Measurements from ENCODE around the gene RAD18.

Gene RAD18

DNA sequence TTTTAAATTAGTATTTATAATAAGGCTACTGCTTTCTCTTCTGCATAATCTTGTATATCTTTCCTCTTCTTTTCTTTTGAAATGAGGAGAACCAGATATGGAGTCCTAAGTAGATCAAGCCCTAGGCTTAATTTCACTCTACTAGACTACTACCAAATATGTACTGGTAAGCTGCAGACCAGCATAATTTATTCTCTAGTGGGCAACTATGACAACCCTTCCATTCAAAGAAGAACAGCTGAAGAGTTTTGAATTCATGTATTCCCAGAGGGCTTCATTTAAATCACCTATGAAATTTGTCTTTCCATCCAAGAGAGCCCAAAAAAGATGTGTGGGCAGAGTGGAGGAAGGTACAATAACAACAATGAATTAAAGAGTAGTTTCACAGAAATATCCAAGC is 10.0 kb downstream of the RAD18 start:
- TF ChIP-seq, protein P1, sequence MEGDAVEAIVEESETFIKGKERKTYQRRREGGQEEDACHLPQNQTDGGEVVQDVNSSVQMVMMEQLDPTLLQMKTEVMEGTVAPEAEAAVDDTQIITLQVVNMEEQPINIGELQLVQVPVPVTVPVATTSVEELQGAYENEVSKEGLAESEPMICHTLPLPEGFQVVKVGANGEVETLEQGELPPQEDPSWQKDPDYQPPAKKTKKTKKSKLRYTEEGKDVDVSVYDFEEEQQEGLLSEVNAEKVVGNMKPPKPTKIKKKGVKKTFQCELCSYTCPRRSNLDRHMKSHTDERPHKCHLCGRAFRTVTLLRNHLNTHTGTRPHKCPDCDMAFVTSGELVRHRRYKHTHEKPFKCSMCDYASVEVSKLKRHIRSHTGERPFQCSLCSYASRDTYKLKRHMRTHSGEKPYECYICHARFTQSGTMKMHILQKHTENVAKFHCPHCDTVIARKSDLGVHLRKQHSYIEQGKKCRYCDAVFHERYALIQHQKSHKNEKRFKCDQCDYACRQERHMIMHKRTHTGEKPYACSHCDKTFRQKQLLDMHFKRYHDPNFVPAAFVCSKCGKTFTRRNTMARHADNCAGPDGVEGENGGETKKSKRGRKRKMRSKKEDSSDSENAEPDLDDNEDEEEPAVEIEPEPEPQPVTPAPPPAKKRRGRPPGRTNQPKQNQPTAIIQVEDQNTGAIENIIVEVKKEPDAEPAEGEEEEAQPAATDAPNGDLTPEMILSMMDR (IDR thresholded peaks at IDR 0.05) = no peak
- TF ChIP-seq ZFX (IDR thresholded peaks at IDR 0.05; ENCODE audit: borderline replicate concordance) = no peak
- no peak overlapping the region for H3K27ac ChIP-seq

DNA sequence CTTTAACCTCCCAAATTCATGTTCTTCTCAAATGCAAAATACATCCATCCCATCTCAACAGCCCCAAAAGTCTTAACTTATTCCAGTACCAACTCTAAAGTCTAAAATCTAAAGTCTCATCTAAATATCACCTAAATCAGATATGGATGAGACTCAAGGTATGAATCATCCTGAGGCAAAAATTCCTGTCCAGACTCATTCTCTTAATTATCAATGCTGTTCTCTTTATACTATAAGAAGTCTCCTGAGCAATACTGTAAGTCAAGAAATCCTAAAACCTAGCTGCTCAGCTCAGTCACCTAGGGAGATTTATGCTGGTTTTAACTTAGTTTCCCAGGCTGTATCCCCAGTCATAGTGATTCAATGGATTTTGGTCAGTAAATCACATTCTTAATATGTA is 11.1 kb downstream of the RAD18 start:
- no peak overlapping the region for H3K27ac ChIP-seq
- TF ChIP-seq, protein P1 (IDR thresholded peaks at IDR 0.05) = no peak
- TF ChIP-seq ZFX (IDR thresholded peaks at IDR 0.05; ENCODE audit: borderline replicate concordance) = no peak

DNA sequence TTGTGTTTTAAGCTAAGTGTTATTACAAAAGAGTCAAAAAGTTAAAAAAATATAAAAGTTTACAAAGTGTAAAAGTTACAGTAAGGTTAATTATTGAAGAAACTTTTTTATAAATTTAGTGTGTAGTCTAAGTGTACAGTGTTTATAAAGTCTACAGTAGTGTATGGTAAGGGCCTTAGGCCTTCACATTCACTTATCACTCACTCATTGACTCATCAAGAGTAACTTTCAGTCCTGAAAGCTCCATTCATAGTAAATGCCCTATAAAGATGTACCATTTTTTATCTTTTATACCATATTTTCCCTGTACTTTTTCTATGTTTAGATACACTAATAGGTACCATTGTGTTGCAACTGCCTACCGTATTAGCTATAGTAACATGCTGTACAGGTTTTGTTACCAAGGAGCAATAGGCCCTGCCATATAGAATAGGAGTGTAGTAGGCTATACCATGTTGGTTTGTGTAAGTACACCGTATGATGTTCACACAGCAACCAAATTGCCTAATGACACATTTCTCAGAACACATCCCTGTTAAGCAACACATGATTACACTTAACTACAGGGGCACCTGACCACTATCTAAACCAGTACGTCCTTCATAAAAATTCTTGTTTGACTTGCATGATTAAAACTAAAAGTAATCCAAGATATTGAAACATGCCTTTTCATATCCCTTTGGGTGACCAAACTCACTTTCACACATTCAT is 17.2 kb downstream of the RAD18 start:
- TF ChIP-seq, protein P1 (IDR thresholded peaks at IDR 0.05) = no peak
- TF ChIP-seq ZFX (IDR thresholded peaks at IDR 0.05; ENCODE audit: borderline replicate concordance) = no peak
- no peak overlapping the region for H3K27ac ChIP-seq

DNA sequence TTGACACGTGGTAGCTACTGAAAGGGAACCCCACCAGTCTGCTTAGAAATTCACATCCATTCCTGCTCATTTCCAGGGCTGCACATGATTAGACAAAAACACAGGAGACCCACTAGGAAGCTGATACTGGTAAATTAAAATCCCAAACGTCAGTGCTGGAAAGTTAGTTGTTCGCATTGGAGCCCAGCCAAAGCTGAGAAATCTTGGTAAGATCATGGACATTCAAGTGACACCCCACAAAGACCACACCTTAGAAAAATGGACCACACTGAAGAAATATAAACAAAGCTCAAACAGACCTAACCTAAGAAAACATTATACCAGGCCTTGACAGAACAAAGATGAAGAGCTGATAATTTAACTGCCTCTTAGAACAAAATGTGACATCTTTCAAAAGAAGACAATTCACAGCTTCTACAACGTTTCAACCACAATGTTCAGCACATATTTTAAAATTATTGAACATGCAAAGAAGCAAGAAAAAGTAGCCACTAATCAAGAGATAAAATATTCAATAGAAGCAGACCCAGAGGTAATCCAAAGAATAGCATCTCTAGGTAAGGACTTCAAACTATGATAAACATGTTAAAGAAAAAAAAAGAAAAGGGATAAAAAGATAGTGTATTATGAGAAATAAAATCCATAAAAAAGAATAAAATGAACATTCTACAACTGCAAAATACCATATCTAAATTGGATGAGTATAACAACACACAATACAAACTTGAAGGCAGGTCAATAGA is 20.4 kb downstream of the RAD18 start:
- no peak overlapping the region for H3K27ac ChIP-seq
- no peak for TF ChIP-seq ZFX (IDR thresholded peaks at IDR 0.05; ENCODE audit: borderline replicate concordance)
- TF ChIP-seq, protein P1 (IDR thresholded peaks at IDR 0.05) = no peak

DNA sequence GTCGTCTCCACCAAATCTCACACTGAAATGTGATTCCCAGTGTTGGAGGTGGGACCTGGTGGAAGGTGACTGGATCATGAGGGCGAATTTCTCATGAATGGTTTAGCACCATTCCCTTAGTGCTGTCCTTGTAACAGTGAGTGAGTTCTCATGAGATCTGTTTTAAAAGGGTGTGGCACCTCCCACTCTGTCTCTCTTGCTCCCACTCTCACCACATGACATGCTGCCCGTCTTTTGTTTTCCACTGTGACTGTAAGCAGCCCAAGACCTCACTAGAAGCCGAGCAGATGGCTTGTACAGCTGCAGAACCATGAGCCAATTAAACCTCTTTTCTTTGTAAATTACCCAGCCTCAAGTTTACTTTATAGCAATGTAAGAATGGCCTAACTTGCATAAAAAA is 21.2 kb downstream of the RAD18 start:
- H3K27ac ChIP-seq = no peak overlapping the region
- TF ChIP-seq, protein P1 (IDR thresholded peaks at IDR 0.05) = no peak
- no peak for TF ChIP-seq ZFX (IDR thresholded peaks at IDR 0.05; ENCODE audit: borderline replicate concordance)

DNA sequence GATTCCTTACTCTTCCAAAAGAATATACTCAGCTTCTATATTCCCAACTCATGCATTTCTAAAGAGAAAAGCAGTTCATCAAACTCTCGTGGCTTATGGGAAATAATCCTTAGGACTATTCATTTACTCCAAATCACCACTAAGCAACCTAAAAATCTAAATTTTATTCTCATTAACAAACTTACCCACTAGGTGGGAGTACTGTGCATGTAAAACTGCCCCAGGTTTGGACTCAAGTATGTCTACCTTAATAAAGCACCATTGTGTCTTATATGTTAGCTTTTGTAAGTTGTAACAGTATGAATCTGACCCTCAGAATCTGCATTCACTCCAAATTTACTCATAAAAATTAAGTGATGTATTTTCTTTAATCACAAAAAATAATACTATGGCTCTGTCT is 25.3 kb downstream of the RAD18 start:
- TF ChIP-seq, protein P1 (IDR thresholded peaks at IDR 0.05) = peak; percentile 58
- no peak for TF ChIP-seq ZFX (IDR thresholded peaks at IDR 0.05; ENCODE audit: borderline replicate concordance)
- H3K27ac ChIP-seq = peak overlapping the region; percentile 50
